GM23338 (cell line): ENCODE results near the gene NFKBIB.

ENCODE experiments used
- CREB1 ChIP-seq: fragments of 250-450 bp; sonication (Bioruptor Pico); IDR thresholded peaks from 2 replicates; pipeline ENCODE4 v1.5.0; 2020; ENCODE audit warnings: low read depth, mild to moderate bottlenecking, moderate library complexity
- CTCF ChIP-seq, 2 experiments: fragments of 200-600 bp in 1 of 2; sonication (generic) in 1 of 2; conservative IDR thresholded peaks; 2 replicates each; pipeline versions ENCODE4 v1.5.1 to v1.6.1; 2016 to 2017; ENCODE audit warnings: antibody characterized with exemption in 2 of 2, low read depth in 2 of 2, mild to moderate bottlenecking in 2 of 2, moderate library complexity in 1 of 2
- EZH2 ChIP-seq: fragments of 200-600 bp; sonication (generic); IDR thresholded peaks from one replicate; pipeline ENCODE4 v1.8.0; 2017; ENCODE audit warnings: antibody characterized with exemption, mild to moderate bottlenecking, low read depth; ENCODE audit not compliant: unreplicated experiment
- EZH2phosphoT487 ChIP-seq: fragments of 200-600 bp; sonication (generic); IDR thresholded peaks from one replicate; pipeline ENCODE4 v1.8.1; 2018; ENCODE audit warnings: antibody characterized with exemption; ENCODE audit not compliant: unreplicated experiment
- JUNB ChIP-seq: IDR thresholded peaks from one replicate; pipeline ENCODE4 v1.6.1; 2016; ENCODE audit warnings: antibody characterized with exemption; ENCODE audit not compliant: unreplicated experiment
- NANOG ChIP-seq: IDR thresholded peaks from 2 replicates; pipeline ENCODE4 v1.6.1; 2016; ENCODE audit warnings: antibody characterized with exemption, borderline replicate concordance
- POLR2AphosphoS5 ChIP-seq: IDR thresholded peaks from 2 replicates; pipeline ENCODE4 v1.6.1; 2016; ENCODE audit warnings: antibody characterized with exemption, low read depth
- ZNF331 ChIP-seq: fragments of 250-450 bp; sonication (Bioruptor Pico); IDR thresholded peaks from 2 replicates; pipeline ENCODE4 v1.5.0; 2020; ENCODE audit warnings: low read depth, mild to moderate bottlenecking, moderate library complexity

GRCh38 chr19:38889803-38890202 is 10.0 kb upstream of the NFKBIB start:
- TF ChIP-seq EZH2 (no peak), CTCF (conservative IDR thresholded peaks at IDR 0.05; ENCODE audit: low read depth in 2 of 2) (no peak), ZNF331 (CRISPR knock-in tag) (no peak), EZH2phosphoT487 (no peak), POLR2AphosphoS5 (no peak), NANOG (no peak), CREB1 (CRISPR knock-in tag) (no peak), JUNB (no peak)
